ENCODE results near the gene AGXT.

DNA sequence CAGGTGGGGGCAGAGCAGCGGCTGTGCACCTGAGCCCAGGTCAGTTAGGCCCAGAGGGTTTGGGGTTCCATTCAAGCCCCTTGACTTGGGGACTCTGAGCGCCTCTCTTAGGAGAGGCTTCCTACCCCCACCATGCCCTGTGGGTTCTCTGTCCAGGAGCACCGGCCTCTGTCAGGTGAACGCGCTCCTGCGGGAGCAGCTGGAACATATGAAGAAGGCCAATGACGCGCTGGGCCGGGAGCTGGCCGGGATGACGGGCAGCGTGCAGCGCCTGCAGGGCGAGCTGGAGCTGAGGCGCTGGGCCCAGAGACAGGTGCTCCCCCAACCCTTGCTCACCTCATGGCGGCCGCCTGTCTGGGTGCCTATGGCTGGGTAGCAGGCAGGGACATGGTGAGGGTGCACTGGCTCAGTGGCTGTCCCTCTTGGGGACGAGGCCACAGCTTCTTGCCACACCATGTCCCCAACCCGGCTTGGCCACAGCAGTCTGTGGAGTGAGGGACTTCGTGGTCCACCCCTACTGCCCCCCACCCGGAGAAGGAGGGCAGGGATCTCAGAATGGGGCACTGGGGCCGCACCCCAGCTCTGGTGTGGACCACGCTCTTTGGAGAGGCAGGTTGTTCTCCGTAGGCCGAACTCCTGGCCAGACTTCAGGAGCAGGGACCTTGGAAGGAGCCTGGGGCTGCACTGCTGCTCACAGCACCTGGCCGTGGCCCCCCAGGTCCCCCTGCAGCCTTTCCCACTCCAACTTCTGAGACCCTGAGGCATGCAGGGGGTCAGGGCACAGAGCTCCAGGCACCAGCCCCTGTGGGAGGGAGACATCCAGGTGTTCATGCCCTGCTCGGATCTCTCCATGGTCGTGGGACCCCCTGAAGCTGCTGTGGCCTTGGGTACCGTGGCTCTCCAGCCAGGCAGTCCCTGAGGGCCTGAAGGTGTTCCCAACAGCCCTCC is 57.2 kb downstream of the AGXT start:
- TF ChIP-seq, protein P1, sequence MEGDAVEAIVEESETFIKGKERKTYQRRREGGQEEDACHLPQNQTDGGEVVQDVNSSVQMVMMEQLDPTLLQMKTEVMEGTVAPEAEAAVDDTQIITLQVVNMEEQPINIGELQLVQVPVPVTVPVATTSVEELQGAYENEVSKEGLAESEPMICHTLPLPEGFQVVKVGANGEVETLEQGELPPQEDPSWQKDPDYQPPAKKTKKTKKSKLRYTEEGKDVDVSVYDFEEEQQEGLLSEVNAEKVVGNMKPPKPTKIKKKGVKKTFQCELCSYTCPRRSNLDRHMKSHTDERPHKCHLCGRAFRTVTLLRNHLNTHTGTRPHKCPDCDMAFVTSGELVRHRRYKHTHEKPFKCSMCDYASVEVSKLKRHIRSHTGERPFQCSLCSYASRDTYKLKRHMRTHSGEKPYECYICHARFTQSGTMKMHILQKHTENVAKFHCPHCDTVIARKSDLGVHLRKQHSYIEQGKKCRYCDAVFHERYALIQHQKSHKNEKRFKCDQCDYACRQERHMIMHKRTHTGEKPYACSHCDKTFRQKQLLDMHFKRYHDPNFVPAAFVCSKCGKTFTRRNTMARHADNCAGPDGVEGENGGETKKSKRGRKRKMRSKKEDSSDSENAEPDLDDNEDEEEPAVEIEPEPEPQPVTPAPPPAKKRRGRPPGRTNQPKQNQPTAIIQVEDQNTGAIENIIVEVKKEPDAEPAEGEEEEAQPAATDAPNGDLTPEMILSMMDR (IDR thresholded peaks at IDR 0.05): no peak
- TF ChIP-seq POLR2AphosphoS5 (IDR thresholded peaks at IDR 0.05; ENCODE audit: insufficient read depth in 1 of 2, low read depth in 1 of 2): no peak
- no peak for TF ChIP-seq POLR2A (IDR thresholded peaks at IDR 0.05)

All from vagina (tissue), 2 donors.